ENCODE results near the gene ADORA3. TPM values are rescaled to one million over a fixed set of nuclear protein-coding genes. Genes with fewer than 3 reads are reported as not detected.

The ADORA3 gene
- total RNA-seq, 3 donors from 2014 or later = 1.3 to 8.4 (median 7.5) TPM

DNA sequence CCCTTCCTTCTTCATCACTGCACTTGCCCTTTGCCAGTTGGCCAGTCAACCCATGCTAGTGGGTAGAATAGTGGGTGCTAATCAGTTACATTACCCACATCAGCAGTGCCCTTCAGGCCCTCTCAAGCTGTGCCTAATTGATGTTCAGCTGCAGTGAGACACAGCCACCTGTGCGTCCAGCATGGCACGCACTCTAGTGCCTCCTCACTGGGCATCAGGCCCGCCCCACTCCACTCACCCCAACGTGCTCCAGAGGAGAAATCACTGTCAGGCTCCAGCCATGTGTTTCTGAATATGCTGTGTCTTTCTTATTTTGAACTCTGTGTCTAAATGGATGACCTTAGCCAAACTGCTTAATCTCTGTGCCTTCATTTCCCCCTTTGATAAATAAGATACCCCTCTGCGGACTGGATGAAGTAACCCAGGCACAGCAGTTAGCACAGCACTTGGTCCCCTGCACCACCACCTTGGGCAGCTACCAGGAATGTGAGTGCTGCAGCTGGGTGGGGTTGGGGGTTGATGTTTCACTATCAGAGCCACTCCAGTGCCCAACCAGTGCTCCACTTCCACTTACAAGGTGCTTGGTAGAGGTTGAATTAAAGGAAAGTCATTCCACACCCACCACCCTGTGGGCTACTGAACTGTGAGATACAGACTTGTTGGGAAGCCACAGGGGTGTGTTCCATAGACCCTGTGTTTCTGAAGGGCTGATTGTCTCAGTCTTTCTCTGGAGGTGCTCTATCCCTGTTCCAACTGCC is 8.9 kb upstream of the ADORA3 start:
- TF ChIP-seq, protein P1, sequence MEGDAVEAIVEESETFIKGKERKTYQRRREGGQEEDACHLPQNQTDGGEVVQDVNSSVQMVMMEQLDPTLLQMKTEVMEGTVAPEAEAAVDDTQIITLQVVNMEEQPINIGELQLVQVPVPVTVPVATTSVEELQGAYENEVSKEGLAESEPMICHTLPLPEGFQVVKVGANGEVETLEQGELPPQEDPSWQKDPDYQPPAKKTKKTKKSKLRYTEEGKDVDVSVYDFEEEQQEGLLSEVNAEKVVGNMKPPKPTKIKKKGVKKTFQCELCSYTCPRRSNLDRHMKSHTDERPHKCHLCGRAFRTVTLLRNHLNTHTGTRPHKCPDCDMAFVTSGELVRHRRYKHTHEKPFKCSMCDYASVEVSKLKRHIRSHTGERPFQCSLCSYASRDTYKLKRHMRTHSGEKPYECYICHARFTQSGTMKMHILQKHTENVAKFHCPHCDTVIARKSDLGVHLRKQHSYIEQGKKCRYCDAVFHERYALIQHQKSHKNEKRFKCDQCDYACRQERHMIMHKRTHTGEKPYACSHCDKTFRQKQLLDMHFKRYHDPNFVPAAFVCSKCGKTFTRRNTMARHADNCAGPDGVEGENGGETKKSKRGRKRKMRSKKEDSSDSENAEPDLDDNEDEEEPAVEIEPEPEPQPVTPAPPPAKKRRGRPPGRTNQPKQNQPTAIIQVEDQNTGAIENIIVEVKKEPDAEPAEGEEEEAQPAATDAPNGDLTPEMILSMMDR (IDR thresholded peaks at IDR 0.05) = no peak
- intact Hi-C loops (cut with DNase I, micrococcal nuclease) = loop anchor here in 1 of 2 donors (10.0 kb wide), 1 partner anchor 142 kb away; no protein-coding TSS in a partner anchor
- Histone ChIP-seq H3K4me3 (no peak overlapping the region), H3K9me3 (no peaks in the 10 kb centered on the region), H3K4me1 (ENCODE audit: low read depth) (peaks cover 23% of the 10 kb centered on the region), H3K36me3 (ENCODE audit: low read depth) (no peaks in the 10 kb centered on the region)
- DNase-seq (no peak), ATAC-seq (no peak)

DNA sequence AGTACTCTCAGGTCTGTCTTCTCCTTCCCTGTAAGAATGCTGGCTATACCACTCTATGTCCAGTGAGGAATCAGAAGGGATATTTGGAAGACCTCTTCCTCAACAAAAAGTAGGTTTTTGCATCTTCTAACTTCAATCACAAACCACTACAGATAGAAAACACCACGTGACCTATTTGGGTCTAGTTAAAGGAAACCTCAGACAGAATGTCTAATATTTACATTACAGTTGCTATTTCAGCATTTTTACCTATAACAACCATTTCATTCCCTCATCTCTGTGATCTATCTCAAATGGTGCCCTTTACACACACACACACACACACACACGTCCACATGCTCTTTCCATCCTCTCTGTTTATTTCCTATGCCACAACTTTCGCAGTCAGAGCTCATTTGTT is 7.9 kb upstream of the ADORA3 start:
- Histone ChIP-seq H3K9me3 (no peaks in the 10 kb centered on the region), H3K4me1 (ENCODE audit: low read depth) (peaks cover 28% of the 10 kb centered on the region), H3K4me3 (no peak overlapping the region), H3K36me3 (ENCODE audit: low read depth) (no peaks in the 10 kb centered on the region)
- intact Hi-C loops (cut with DNase I, micrococcal nuclease) = loop anchor here in 1 of 2 donors (10.0 kb wide), 1 partner anchor 143 kb away; no protein-coding TSS in a partner anchor
- DNase-seq = no peak
- no peak for ATAC-seq
- TF ChIP-seq, protein P1 (IDR thresholded peaks at IDR 0.05) = no peak

- TF ChIP-seq, protein P1 (IDR thresholded peaks at IDR 0.05) = no peak
- Histone ChIP-seq H3K4me1 (ENCODE audit: low read depth) (peaks cover 25% of the 10 kb centered on the region), H3K4me3 (no peak overlapping the region), H3K9me3 (no peaks in the 10 kb centered on the region), H3K36me3 (ENCODE audit: low read depth) (no peaks in the 10 kb centered on the region)
- intact Hi-C loops (cut with DNase I, micrococcal nuclease) = loop anchor here in 1 of 2 donors (10.0 kb wide), 2 partner anchors 145 to 235 kb away; no protein-coding TSS in a partner anchor
- DNase-seq (no peak), ATAC-seq (no peak)
Observed at GRCh38 chr1:111509997-111510375, 6.6 kb upstream of the ADORA3 start.

DNA sequence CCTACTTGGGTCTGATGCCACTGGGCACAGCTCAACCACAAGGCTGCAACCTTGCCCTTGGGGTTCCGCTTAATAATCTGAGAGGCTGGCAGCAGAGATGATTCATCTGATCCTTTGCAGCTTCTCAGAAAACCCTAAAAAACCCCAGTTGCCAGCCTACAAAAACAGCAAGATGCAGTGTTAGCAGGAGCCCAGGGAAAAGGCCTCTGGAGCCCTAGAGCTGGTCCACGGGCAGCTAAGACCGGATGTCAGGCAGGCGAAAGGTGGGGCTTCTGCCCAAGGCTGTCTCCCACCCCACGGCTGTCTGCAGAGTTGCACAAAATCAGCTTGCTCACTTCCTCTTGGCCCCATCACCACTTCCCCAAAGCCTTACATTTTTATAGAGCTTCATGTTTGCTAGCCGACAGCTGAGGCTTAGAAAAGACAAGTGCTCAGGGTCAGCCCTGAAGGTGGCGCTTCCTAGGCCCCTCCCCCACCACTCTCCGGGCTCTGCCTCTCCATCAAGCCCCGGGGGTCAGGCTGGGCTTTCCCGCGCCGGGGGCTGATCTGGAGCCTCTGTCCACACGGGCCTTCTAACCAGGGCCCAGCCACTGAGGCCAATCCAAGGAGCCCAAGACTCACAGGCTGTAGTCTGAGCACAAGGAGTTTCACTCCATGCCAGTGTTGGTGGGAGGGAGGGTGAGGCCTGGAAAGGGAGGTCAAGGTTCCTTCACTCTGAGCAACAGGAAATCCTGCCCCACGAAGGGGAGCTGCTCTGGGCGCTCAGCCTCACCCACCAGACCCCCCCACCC is 4.2 kb upstream of the ADORA3 start:
- ATAC-seq = peak; percentile 85
- no peak overlapping the region for H3K4me3 ChIP-seq
- peaks cover 25% of the 10 kb centered on the region for H3K4me1 ChIP-seq (ENCODE audit: low read depth)
- DNase-seq = peak; percentile 87 to 89 (median 87)
- no peaks in the 10 kb centered on the region for H3K36me3 ChIP-seq (ENCODE audit: low read depth)
- no peaks in the 10 kb centered on the region for H3K9me3 ChIP-seq
- TF ChIP-seq, protein P1 (IDR thresholded peaks at IDR 0.05) = no peak
- intact Hi-C loops (cut with DNase I, micrococcal nuclease) = loop anchor here in 1 of 2 donors (10.0 kb wide), 1 partner anchor 237 kb away; no protein-coding TSS in a partner anchor

DNA sequence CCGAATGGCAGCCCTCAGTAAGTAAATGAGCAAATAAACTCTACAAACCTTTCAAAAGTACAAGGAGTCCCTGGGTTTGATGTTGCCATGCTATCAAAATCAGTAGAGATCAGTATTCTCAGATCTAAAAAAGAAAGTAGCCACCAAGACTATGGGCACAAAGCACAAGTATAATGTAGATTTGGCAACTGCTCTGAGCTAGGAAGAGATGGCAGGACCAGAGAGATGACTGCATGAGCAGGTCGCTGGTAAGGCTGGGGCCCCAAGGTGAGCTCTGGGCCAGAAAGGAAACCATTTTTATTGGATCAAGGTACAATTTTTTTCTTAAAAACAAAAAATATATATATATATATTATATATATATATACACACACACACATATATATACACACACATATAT is 3.1 kb upstream of the ADORA3 start:
- Histone ChIP-seq H3K9me3 (no peaks in the 10 kb centered on the region), H3K36me3 (ENCODE audit: low read depth) (no peaks in the 10 kb centered on the region), H3K4me3 (no peak overlapping the region), H3K4me1 (ENCODE audit: low read depth) (peaks cover 25% of the 10 kb centered on the region)
- TF ChIP-seq, protein P1 (IDR thresholded peaks at IDR 0.05) = no peak
- intact Hi-C loops (cut with DNase I, micrococcal nuclease) = loop anchor here in 1 of 2 donors (10.0 kb wide), 1 partner anchor 238 kb away; no protein-coding TSS in a partner anchor
- ATAC-seq = no peak
- no peak for DNase-seq
